Amygdala (tissue), 56 donors: ENCODE results near the gene COL4A2.

ENCODE experiments used
- DNase-seq, 56 donors: peaks; one replicate each; lab custom pipeline; 2025; lab: John Stamatoyannopoulos, UW

The COL4A2 gene

GRCh38 chr13:110289174-110289573 is 17.9 kb upstream of the COL4A2 start:
- no peak for DNase-seq

DNA sequence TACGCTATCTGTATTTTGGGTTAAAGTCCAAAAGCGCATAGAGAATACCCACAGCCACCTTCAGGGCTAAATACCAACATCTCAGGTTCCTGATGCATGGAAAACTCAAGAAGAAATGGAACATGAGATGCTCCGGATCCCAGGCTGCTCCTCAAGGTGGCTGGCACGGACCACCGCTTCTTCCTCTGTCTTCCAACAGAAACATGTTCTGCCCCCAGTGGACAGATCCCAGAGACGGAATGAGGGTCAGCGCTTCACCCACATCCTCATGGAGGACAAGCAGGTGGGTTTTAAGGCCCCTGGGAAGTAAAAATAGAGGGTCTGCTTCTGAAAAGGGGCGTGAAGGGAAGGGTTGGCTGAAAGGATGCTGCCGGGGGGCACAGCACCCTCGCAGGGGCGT is 17.4 kb upstream of the COL4A2 start:
- no peak for DNase-seq

DNA sequence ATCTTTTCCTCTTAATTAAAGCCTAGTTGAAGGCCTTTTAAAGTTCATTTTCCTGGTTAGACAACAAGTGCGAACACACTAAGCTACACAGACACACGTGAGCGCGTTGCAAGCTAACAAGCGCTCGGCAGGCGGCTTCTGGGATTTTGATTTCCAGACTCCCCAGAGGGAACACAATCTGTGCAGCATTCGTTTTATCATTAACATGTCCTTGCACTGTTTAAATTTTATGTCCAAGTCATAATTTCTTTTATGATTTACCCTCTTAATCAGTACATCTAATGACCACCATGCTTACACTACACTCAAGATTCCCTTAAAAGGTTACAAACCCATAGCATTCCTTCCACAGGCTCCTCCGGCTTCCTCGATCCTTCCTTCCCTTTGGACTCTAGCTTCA is 16.9 kb upstream of the COL4A2 start:
- DNase-seq = no peak

GRCh38 chr13:110290826-110291225 is 16.3 kb upstream of the COL4A2 start:
- DNase-seq = no peak

- DNase-seq = no peak
Observed at GRCh38 chr13:110291286-110291685, 15.8 kb upstream of the COL4A2 start.

DNA sequence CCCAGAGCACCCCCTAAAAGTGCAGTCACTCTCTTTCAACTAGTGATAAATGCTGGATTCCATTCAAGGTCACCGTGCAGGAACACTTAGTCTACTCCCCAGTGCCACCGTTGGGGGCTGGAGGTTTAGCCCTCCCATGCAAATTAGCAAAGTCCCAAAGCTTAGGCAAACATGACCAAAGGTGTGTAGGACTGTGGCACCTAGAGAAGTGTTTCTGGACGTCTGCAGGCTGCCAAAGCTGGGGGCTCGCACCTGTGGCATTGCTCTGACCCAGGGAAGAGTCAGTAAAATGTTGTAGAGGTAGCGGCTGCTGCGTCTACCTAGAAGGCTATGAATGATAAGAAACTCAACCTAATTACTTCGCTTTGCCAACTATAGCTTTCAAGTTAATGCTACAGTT is 14.0 kb upstream of the COL4A2 start:
- no peak for DNase-seq

DNA sequence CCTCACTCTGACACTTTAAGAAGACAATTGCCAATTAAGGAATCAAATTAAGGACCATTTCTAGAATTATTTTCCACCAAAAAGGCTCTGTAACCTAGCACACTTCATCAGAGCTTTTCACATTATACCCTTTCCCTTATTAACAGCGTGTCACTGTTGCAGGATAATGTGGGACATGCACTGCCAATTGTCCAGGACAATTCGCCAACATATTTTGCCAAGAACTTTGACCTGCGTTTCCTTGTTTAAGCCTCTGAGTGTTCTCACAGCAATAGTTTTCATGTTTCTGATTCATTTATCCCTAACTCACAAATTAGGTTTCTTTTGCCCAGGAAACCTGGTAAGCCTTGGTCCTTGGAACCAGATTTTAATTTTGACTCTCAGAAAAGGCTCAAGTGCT is 13.4 kb upstream of the COL4A2 start:
- DNase-seq = no peak

- no peak for DNase-seq
Observed at GRCh38 chr13:110294146-110294545, 12.9 kb upstream of the COL4A2 start.

DNA sequence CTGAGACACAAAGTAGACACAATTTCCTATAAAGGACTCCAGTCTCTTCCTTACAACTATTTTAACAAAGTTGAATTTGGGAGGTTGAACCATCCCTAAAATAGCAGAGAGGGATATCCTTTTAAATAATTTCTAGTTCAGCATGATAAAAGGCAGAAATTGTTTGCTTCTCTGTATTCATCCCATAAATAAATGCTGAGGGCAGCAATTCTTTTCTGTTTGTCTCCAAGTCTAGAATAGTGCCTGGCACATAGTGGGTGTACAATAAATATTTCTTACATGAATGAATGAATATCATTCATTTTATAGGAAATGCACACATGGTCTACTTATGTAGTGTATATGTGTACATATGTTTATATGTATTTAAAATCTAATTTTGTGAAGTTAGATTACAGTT is 12.5 kb upstream of the COL4A2 start:
- DNase-seq = no peak

GRCh38 chr13:110297011-110297410 is 10.1 kb upstream of the COL4A2 start:
- no peak for DNase-seq

DNA sequence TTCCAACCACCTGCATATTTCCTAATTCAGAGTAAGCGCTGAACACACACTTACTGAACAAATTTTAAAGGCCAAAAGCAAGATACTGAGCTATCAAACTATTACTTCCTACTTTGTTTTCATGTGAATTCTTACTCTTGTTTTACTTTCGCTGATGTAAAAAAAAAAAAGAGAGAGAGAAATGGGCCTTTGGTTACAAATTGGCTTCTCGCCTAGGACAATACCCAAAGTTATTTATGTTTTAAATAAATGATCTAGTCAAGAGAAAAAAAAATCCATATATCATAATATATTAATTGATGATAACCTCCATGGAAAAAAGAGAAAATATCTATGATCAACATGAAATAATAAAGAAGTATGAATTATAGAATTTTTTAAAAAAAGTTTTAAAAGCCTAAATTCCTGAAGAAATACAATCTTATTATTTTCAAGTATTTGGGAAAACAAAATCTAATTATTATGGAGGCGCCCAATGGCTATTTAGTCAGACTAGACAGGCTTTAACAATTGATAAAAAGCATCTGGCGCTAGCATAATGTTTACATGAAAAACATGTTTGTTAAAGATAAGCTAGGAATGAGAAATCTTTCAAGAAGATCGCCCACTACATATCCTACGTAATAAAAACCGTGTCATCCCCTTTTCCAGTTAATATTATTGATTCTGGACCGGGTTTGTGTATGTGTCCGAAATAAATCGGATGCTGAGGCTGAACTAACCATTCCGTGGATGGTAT is 9.1 kb upstream of the COL4A2 start:
- no peak for DNase-seq

DNA sequence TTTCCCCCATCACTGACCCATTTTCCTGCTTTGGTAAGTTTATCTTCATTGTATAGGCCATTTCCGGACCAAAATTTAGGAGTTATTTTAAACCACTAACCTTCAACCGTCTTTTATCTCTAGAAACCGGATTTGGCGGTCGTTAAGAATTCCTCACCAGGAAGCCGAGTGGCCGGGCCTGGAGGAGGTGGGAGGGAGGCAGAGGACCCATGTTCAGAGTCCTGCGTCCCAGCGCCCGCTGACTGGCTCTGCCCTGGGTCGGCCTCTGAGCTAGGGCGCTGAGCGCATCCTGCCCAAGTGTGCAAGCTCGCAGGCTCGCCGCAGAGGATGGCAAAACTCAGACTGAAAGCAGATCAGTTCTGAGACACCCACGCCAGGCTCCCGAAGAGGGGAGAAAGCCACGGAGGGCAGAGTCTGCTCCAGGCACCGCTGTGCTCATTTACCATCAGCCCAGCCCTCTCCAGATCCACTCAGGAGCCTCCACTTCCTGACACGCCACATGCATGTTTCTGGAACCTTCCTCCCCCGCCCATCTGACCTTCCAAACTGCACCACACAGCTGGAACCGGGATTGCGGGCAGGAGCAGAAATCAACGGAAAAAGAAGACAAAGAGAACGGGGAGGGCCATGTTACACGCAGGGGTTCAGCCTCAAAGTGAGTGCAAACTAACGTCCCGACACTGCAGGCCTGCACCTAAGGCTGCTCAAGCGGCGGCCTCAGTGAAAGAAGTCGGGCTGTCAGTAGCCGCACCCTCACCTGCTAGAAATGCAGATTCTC is 8.4 kb upstream of the COL4A2 start:
- no peak for DNase-seq

- DNase-seq = no peak
Observed at GRCh38 chr13:110299283-110299840, 7.7 kb upstream of the COL4A2 start.

GRCh38 chr13:110300090-110300815 is 6.8 kb upstream of the COL4A2 start:
- DNase-seq = no peak

DNA sequence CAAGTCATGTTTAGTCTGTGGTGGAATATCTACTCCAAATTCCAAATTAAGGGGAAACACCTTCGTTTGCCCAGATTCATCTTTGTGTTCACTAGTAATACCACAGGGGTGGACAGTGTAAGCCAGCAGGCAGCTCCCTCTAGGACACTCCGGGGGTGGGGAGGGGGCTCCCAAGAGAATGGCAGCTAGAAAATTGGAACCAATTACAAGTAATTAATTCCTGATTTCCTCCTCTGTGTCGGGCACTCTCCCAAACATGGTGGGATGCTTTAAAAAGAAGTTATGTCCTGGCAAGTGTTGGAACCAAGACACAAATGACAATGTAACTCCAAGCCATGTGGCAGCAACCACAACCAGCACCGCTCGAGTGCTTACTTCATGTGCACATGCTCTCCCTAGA is 6.0 kb upstream of the COL4A2 start:
- no peak for DNase-seq

GRCh38 chr13:110301606-110302553 is 5.2 kb upstream of the COL4A2 start:
- DNase-seq = no peak

- no peak for DNase-seq
Observed at GRCh38 chr13:110302997-110303396, 4.1 kb upstream of the COL4A2 start.

- DNase-seq = no peak
Observed at GRCh38 chr13:110303644-110304043, 3.4 kb upstream of the COL4A2 start.

- no peak for DNase-seq
Observed at GRCh38 chr13:110304256-110304655, 2.8 kb upstream of the COL4A2 start.

DNA sequence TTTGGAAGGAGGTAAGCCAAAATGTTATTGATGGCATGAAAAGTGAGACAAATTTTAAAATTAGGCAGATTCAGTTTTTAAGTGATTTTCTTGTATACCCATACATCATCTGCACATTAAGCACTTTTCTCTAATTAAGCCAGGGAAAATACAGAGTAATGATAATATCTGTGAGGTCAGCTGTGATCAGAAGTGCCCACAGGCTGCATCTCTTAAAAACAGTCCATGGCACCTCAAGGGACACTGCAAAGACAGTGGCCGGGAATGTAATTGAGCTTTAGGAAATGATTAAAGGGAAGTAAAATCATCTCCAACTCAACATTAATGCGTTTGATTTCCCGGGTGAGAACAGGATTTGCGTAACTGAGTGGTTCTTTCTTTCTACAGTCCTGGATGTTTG is 2.1 kb upstream of the COL4A2 start:
- no peak for DNase-seq
